ENCODE measurements around the gene FCRL4.

The FCRL4 gene

DNA sequence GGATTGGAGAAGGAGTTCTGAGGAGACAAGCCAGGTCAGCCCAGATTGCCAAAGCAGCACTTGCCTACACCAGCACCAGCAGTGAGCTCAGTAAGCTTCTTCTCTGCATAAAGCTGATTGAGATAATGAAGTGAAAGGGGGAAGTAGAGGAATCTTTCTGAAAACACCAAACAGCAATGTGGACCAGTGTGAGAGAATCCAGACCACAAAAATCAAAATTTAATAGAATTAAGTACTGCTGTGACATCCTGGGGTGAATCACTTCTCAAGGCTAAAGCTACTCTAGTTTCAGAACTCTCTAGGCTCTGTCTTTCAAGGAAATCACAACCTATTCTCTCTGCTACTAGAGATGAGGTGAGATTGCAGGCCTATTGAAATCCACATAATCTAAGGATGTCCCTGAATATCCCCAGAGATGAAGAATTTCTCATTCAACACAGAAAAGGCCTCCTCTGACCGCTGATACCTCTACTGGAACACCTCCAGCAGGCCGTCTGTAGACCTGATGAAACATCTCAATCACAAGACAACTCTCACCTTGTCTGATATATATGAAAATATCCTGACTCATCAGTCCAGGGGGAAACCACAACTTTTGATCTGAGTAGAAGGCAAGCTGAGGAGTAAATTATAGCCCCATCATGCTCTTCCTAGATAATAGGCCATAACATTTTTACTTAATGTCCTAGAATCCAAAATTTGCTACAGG lies at the start of gene FCRL4:
Gene FCRL4, minus strand, starts transcription at position 127 of the 709 bp plus-strand sequence. CDS start 141 bp downstream, outside the sequence.
- CTCF ChIA-PET = interaction anchor here (0.7 kb wide), 1 partner anchor 18 kb away, joined by 3 read pairs; no protein-coding TSS in a partner anchor
- no peak within 1 kb of the TSS for H3K27ac Mint-ChIP-seq
- no peaks in the 10 kb centered on the region for H3K36me3 Mint-ChIP-seq

DNA sequence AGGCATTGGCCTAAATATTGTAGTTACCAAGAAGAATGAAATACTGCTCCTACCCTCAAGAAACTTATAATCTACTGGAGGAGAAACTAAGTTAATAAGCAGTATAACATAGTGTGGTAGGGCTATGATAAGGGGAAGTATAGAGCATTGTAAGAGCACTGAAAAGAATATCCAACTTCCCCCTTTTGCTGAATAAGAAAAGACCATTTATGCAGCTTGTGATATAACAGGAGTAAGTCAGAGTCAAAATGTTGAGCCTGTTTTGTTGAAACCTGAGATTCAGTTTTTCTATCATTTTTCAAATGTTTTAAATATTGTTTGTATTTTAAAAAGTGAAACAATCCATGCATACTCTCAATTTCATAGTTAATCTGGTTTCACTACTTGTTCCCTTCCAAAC lies 48.3 kb upstream of the FCRL4 start:
- H3K36me3 Mint-ChIP-seq = no peaks in the 10 kb centered on the region
- H3K9me3 Mint-ChIP-seq = no peaks in the 10 kb centered on the region
- no peaks in the 10 kb centered on the region for H3K4me1 Mint-ChIP-seq
- no peak overlapping the region for H3K27ac Mint-ChIP-seq
- H3K27me3 Mint-ChIP-seq = peaks cover 13% of the 10 kb centered on the region
- CTCF ChIA-PET = no interaction called here
- no peak overlapping the region for H3K4me3 Mint-ChIP-seq
- DNase-seq = no peak

More for the DNA sequence above, at the start of gene FCRL4:
- H3K4me3 Mint-ChIP-seq = no peak within 1 kb of the TSS
- DNase-seq = no peak
- no peaks in the 10 kb centered on the region for H3K27me3 Mint-ChIP-seq
- no peaks in the 10 kb centered on the region for H3K9me3 Mint-ChIP-seq
- H3K4me1 Mint-ChIP-seq = no peaks in the 10 kb centered on the region

DNA sequence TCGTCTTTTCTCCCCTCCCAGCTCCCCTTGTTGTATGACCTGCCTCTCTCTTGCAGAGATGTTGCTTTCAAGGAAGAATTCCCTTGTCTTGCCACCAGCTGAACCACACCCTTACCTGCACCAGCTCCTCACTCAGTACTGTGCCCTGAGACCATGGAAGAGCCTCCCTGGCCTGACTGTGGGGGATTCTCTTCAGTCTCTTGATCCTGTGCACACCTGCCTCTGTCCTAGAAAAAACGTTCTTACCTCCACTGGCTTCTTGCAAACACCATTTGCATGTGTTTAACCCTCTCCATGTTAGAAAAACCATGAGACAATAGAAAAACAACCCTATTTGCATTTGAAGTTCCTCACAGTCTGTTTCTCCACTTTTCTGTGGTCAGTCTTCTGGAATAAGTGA lies 43.3 kb upstream of the FCRL4 start:
- H3K27me3 Mint-ChIP-seq = peaks cover 12% of the 10 kb centered on the region
- no peak overlapping the region for H3K27ac Mint-ChIP-seq
- H3K36me3 Mint-ChIP-seq = no peaks in the 10 kb centered on the region
- H3K4me3 Mint-ChIP-seq = no peak overlapping the region
- no peak for DNase-seq
- CTCF ChIA-PET = no interaction called here
- H3K4me1 Mint-ChIP-seq = no peaks in the 10 kb centered on the region
- H3K9me3 Mint-ChIP-seq = no peaks in the 10 kb centered on the region

DNA sequence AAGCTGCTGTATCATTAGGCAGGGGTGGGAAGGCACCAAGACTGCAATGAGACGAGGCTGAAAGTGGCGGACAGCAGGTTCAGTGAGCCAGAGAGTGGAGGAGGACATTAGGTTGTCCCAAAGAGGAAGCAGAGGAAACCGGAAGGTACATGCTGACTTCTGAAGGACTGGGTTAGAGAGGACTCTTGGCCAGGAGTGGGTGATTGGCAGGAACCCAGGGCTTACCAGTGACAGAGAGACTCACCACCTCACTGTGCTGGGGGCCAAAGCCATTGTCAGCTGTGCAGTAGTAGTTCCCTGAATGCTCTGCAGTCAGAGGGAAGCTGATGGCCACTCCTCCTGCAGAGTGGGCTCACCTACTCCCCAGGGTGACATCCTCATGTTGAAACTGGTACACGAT lies 41.9 kb upstream of the FCRL4 start:
- CTCF ChIA-PET = interaction anchor here (0.6 kb wide), 1 partner anchor 95 kb away, joined by 5 read pairs; no protein-coding TSS in a partner anchor

DNA sequence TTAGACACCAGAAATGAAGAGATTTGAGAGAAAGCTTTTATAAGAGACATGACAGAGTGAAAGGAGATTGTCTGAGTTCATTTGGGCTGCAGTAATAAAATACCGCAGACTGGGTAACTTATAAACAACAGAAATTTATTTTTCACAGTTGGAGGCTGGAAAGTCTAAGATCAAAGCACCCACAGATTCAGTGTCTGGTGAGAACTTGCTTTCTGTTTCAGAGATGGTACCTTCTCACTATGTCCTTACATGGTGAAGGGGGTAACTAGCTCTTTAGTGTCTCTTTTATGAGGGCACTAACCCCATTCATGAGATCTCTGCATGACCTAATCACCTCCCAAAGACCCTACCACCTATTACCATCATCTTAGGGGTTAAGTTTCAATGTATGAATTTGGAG lies 30.9 kb upstream of the FCRL4 start:
- Mint-ChIP-seq H3K4me3 (no peak overlapping the region), H3K27me3 (peaks cover 5% of the 10 kb centered on the region), H3K4me1 (no peaks in the 10 kb centered on the region), H3K9me3 (no peaks in the 10 kb centered on the region), H3K27ac (no peak overlapping the region), H3K36me3 (no peaks in the 10 kb centered on the region)
- DNase-seq = no peak
- CTCF ChIA-PET = interaction anchor here (1.0 kb wide), 1 partner anchor 48 kb away, joined by 4 read pairs; no protein-coding TSS in a partner anchor

More for the DNA sequence above, 41.9 kb upstream of the FCRL4 start:
- no peak overlapping the region for H3K27ac Mint-ChIP-seq
- peaks cover 4% of the 10 kb centered on the region for H3K27me3 Mint-ChIP-seq
- no peaks in the 10 kb centered on the region for H3K9me3 Mint-ChIP-seq
- no peaks in the 10 kb centered on the region for H3K4me1 Mint-ChIP-seq
- H3K36me3 Mint-ChIP-seq = no peaks in the 10 kb centered on the region
- H3K4me3 Mint-ChIP-seq = no peak overlapping the region
- DNase-seq = no peak

DNA sequence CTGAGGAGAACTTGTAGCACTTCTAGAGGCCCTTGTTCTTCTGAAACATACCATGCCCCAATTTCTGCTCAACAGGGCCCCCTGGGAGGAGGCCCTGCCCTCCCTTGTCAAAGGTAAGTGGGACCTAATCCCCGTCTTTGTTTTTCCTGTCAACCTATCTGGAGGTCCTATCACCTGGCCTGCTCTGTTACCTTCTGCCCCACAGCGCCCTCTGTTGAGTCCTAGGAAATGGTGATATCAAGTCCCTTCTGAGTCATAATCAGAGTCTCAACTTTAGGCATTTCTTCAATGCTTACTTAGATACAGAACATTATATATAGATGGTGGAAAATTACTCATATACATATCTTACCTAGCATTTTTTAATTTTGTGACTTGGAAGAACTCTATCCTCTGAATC lies 28.2 kb upstream of the FCRL4 start:
- peaks cover 5% of the 10 kb centered on the region for H3K27me3 Mint-ChIP-seq
- H3K36me3 Mint-ChIP-seq = no peaks in the 10 kb centered on the region
- H3K9me3 Mint-ChIP-seq = no peaks in the 10 kb centered on the region
- H3K27ac Mint-ChIP-seq = no peak overlapping the region
- peak; percentile 35 for DNase-seq
- CTCF ChIA-PET = no interaction called here
- no peak overlapping the region for H3K4me3 Mint-ChIP-seq
- H3K4me1 Mint-ChIP-seq = no peaks in the 10 kb centered on the region

DNA sequence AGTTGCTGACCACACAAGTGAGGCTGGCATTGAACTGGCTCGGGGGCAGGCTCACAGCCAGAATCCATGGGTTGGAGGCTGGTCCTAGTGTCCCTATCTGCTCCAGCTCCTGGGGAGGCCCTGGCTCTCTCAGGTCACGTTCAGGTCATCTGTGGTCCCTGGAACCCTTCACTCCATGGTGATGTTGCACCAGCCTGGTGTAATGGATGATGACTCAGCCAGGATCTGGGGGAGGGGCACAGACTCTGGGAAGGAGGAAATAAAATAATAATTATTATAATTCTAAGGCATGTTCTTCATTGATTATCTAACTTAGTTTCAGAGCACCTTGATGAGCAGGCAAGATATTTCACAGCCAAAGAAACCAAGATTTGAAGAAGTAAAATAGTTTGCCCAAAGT lies 26.6 kb upstream of the FCRL4 start:
- Mint-ChIP-seq H3K27me3 (no peaks in the 10 kb centered on the region), H3K27ac (no peak overlapping the region), H3K36me3 (no peaks in the 10 kb centered on the region), H3K4me3 (no peak overlapping the region), H3K4me1 (no peaks in the 10 kb centered on the region), H3K9me3 (no peaks in the 10 kb centered on the region)
- CTCF ChIA-PET = no interaction called here
- no peak for DNase-seq

DNA sequence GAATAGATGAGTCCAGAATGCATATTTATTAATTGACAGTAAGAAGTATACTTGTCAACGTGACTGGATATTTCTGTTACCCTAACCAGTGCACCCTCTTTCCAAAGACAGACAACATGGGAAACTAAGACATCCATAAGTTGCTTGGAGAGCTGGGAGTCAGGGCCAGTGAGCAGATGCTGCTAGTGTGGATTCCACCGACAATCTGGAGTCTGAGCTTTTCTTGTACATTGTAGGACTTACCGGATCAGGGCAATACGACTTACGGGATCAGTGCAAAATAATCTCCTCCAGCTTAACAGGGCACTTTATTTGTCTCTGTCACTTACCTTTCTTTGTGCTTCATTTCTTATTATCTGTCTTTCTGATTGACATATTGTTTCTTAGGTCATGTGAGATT lies 24.6 kb upstream of the FCRL4 start:
- Mint-ChIP-seq H3K9me3 (no peaks in the 10 kb centered on the region), H3K4me3 (no peak overlapping the region), H3K27ac (no peak overlapping the region), H3K36me3 (no peaks in the 10 kb centered on the region), H3K4me1 (no peaks in the 10 kb centered on the region), H3K27me3 (no peaks in the 10 kb centered on the region)
- CTCF ChIA-PET = no interaction called here
- DNase-seq = no peak

DNA sequence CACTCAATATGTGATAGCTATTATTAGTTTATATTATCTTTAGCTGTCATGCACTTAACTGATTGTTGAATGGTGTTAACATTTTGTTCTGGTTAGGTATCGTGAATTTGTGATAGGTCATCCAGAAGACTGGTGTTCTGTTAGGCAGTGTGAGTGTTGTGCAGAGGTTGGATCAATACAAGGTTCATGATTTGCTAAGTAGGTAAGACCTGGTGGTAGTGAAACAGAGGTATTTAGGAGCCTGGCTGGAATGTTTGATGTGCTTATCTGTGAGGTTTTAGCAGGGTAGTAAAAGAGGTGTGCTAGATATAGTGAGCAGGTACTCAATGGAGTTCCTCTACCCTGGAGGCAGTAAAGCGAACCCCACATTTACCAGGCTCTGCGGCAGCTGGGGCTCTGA lies 20.3 kb upstream of the FCRL4 start:
- Mint-ChIP-seq H3K4me1 (no peaks in the 10 kb centered on the region), H3K36me3 (no peaks in the 10 kb centered on the region), H3K4me3 (no peak overlapping the region), H3K27ac (no peak overlapping the region), H3K27me3 (no peaks in the 10 kb centered on the region), H3K9me3 (no peaks in the 10 kb centered on the region)
- no peak for DNase-seq
- CTCF ChIA-PET = no interaction called here

DNA sequence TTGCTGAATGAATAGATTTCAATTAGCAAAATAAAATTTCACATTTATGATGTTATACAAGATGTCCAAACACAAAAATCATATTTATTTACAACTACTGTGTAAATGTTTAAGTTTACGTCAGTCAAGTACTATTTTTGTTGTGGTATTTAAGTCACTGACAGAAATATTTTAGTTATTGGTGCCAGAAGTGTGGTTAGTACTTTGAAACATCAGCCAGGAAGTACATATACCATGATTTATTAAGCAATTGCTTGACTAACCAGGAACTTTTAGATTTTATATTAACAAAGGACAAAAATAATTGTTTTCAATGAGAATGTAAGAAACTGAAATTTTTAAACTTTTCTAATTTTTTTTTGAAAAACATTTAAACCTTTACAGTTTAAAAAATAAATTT lies 2.4 kb upstream of the FCRL4 start:
- H3K4me1 Mint-ChIP-seq = no peaks in the 10 kb centered on the region
- H3K4me3 Mint-ChIP-seq = no peak overlapping the region
- H3K27me3 Mint-ChIP-seq = no peaks in the 10 kb centered on the region
- H3K27ac Mint-ChIP-seq = no peak overlapping the region
- CTCF ChIA-PET = no interaction called here
- H3K36me3 Mint-ChIP-seq = no peaks in the 10 kb centered on the region
- no peaks in the 10 kb centered on the region for H3K9me3 Mint-ChIP-seq
- no peak for DNase-seq

DNA sequence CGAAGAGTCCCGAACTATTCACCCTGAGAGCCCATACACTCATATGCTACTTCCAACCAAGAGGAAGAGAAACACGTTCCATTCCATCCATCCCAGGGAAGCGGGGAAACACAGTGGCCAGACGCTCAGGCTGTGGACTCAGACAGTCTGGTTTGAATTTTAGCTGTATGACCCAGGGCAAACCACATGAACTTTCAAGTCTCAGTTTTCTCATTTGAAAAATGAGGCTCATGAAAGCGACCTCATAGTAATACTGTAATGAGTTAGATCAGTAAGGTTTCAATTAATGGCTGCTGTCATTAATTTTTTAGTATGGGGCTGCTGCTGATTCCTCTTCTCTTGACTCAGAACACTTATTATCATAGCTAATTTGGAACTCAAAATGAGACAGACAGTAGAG lies 1.5 kb downstream of the FCRL4 start:
- DNase-seq = no peak
- Mint-ChIP-seq H3K27me3 (no peaks in the 10 kb centered on the region), H3K4me1 (no peaks in the 10 kb centered on the region), H3K9me3 (no peaks in the 10 kb centered on the region), H3K27ac (no peak overlapping the region), H3K36me3 (no peaks in the 10 kb centered on the region), H3K4me3 (no peak overlapping the region)
- CTCF ChIA-PET = no interaction called here

DNA sequence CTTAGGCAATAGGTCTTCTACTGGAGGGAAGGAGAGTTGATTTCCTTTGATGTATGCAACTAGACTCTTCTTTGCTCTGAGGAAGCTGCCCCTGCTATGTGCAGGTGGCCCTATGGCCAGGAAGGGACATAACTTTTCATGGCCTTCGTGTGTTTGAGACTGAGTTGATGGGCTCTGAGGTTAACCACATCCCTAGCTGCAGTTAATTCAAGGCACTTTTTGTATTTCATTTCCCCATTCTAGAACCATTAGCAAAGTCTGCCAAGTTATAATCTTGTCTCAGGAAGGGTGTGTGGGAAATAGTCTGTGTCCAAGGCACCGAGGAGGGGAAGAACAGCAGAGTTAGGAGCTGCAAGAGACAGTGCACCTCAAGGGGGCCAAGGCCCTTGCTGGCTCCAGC lies 2.5 kb downstream of the FCRL4 start:
- H3K27ac Mint-ChIP-seq = no peak overlapping the region
- CTCF ChIA-PET = interaction anchor here (1.0 kb wide), 1 partner anchor 15 kb away, joined by 3 read pairs; no protein-coding TSS in a partner anchor
- H3K36me3 Mint-ChIP-seq = no peaks in the 10 kb centered on the region
- H3K4me3 Mint-ChIP-seq = no peak overlapping the region
- DNase-seq = no peak
- H3K4me1 Mint-ChIP-seq = no peaks in the 10 kb centered on the region
- no peaks in the 10 kb centered on the region for H3K9me3 Mint-ChIP-seq
- no peaks in the 10 kb centered on the region for H3K27me3 Mint-ChIP-seq

DNA sequence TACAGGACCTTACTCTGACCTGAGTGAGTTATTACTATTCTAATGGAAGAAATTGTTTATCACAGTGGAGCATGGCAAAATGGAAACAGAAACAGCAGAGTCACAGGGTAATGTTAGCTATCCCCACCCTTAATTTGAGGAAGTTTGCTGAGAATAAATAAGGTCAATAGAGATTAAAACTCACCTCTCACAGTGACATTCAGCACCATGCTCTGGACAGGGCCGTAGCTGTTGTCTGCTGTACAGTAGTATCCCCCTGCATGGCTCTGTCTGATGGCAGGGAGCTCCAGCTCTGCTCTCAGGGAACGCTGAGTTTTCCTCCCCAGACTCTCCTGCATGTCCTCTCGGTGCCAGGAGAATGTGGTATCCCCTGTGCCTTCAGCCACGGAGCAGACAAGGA lies 11.9 kb downstream of the FCRL4 start:
- CTCF ChIA-PET = interaction anchor here (1.5 kb wide), 1 partner anchor 105 kb away, joined by 3 read pairs; no protein-coding TSS in a partner anchor
- Mint-ChIP-seq H3K27ac (no peak overlapping the region), H3K4me1 (no peaks in the 10 kb centered on the region), H3K27me3 (peaks cover 31% of the 10 kb centered on the region), H3K36me3 (no peaks in the 10 kb centered on the region), H3K9me3 (no peaks in the 10 kb centered on the region), H3K4me3 (no peak overlapping the region)
- DNase-seq = no peak

DNA sequence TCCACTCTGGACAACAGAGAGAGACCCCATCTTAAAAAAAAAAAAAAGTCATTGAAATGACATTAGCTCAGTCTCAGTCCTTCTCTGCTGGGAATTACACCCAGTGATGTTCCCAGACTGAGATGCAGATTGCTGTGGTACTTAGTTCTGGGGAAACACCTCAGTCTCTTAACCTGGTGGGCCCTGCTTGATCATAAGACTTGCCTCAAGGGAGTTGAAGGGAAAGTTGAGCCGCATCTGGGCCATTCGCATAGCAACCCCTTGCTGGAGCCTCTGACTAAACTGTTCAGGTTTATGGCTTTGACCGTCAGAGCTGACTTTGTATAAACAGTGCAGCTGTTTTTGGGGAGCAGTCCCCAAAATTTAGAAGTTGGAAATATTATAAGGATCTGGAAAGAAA lies 13.4 kb downstream of the FCRL4 start:
- no peak for DNase-seq
- no peak overlapping the region for H3K27ac Mint-ChIP-seq
- no peaks in the 10 kb centered on the region for H3K36me3 Mint-ChIP-seq
- H3K4me1 Mint-ChIP-seq = no peaks in the 10 kb centered on the region
- peaks cover 38% of the 10 kb centered on the region for H3K27me3 Mint-ChIP-seq
- CTCF ChIA-PET = no interaction called here
- H3K9me3 Mint-ChIP-seq = no peaks in the 10 kb centered on the region
- H3K4me3 Mint-ChIP-seq = no peak overlapping the region

DNA sequence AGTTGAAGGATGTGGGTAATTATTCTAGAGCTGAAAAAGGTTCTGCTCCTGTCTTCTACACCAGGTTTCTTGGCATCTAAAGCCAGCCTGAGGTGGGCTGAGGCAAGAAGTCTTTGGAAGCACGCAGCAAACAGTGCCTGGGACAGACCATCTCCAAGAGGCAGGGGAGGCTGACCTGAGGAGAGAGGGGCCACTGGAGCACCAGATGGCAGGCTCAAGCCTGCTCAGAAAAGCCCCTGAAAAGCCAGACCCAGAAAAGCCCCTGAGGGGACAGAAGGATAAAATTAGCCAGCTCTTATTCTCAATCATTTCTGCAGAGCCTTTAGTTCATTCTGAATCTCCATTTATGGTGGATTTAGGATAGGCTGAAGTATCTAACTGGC lies 17.1 kb downstream of the FCRL4 start:
- no peak overlapping the region for H3K4me3 Mint-ChIP-seq
- no peak overlapping the region for H3K27ac Mint-ChIP-seq
- H3K36me3 Mint-ChIP-seq = no peaks in the 10 kb centered on the region
- no peaks in the 10 kb centered on the region for H3K9me3 Mint-ChIP-seq
- no peaks in the 10 kb centered on the region for H3K4me1 Mint-ChIP-seq
- DNase-seq = no peak
- CTCF ChIA-PET = interaction anchor here (0.6 to 1.9 kb wide), 20 partner anchors 8 to 543 kb away, joined by 3 to 14 read pairs (median 3); partner anchors contain the start of gene FCRL4
- peaks cover 25% of the 10 kb centered on the region for H3K27me3 Mint-ChIP-seq

All from activated naive CD4-positive, alpha-beta T cell treated with anti-CD3 and anti-CD28 coated beads, Interleukin-2, amount 10 ng/mL, durations not matched to agents 7 days and 5 days (primary cell).